ES-I3 (cell line): ENCODE data around the gene CLIP2.
"Not testable (repeated sequence)": the region's sequence is repeated elsewhere in the genome, so short reads cannot be mapped to it uniquely, and the experiment has no call there.

ENCODE experiments used
- H3K36me3 ChIP-seq: 2 replicates; pipeline ENCODE4 v1.6.1; 2013; ENCODE audit warnings: mild to moderate bottlenecking, low read length, control low read depth, moderate library complexity; ENCODE audit not compliant: insufficient read depth
- H3K4me1 ChIP-seq: 2 replicates; pipeline ENCODE4 v1.6.1; 2013; ENCODE audit warnings: mild to moderate bottlenecking, control low read depth, low read length; ENCODE audit not compliant: insufficient read depth
- H3K9ac ChIP-seq: 2 replicates; pipeline ENCODE4 v1.6.1; 2013; ENCODE audit warnings: low read depth, mild to moderate bottlenecking, low read length, moderate library complexity
- H3K9me3 ChIP-seq: 2 replicates; pipeline ENCODE4 v1.6.1; 2013; ENCODE audit warnings: mild to moderate bottlenecking, low read length, moderate library complexity; ENCODE audit not compliant: control insufficient read depth, insufficient read depth

CLIP2 gene

DNA sequence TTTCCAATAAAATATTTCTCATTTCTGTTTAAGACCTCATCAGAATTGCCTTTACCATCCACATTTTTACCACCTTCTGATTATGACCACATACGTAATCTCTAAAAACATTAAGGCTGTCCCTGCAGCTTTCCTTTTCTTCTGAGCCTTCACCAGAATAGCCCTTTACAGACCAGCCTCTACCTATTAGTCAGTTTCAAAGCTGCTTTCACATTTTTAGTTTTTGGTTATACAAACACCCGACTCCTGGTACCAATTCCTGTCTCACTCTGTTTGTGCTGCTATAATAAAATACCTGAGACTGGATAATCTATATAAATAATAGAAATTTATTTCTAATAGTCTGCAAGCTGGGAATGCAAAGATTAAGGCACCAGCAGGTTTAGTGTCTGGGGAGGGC is 149.1 kb downstream of the CLIP2 start:
- Histone ChIP-seq H3K9me3 (peaks cover 5% of the 10 kb centered on the region; the same call in 1 of the 2 replicates), H3K4me1 (no peaks in the 10 kb centered on the region), H3K36me3 (no peaks in the 10 kb centered on the region), H3K9ac (no peak overlapping the region)

DNA sequence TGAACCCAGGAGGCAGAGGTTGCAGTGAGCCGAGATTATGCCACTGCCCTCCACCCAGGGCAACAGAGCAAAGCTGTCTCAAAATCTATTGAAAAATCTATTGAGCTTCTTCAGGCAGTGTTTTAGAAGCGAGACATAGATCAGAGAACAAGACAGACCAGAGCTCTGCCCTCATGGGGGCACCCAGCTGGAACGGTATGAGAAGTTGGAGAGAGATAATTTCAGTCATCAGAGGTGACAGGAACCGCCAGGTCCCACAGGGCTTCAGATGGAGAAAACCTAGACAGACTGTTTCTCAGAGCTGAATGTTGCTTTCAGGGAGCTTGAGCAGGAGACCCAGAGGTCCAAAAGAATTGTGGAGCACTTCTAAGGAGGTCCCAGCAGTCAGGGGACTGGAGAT is 150.3 kb downstream of the CLIP2 start:
- H3K9ac ChIP-seq = no peak overlapping the region
- no peaks in the 10 kb centered on the region for H3K4me1 ChIP-seq
- no peaks in the 10 kb centered on the region for H3K36me3 ChIP-seq
- H3K9me3 ChIP-seq = peaks cover 5% of the 10 kb centered on the region; the same call in 1 of the 2 replicates

DNA sequence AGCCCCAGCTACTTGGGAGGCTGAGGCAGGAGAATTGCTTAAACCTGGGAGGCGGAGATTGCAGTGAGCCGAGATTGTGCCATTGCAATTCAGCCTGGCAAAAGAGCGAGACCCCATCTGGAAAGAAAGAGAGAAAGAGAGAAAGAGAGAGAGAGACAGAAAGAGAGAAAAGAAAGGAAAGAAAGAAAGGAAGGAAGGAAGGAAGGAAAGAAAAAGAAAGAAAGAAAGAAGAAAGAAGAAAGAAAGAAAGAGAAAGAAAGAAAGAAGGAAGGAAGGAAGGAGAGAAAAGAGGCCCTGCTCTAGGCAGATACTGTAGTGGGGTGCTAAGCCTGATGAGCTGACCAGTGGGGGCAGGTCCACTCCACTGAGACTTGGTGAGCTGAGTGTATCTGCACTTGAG is 150.9 kb downstream of the CLIP2 start:
- H3K9ac ChIP-seq, H3K36me3 ChIP-seq, H3K4me1 ChIP-seq, H3K9me3 ChIP-seq: not testable (repeated sequence)

DNA sequence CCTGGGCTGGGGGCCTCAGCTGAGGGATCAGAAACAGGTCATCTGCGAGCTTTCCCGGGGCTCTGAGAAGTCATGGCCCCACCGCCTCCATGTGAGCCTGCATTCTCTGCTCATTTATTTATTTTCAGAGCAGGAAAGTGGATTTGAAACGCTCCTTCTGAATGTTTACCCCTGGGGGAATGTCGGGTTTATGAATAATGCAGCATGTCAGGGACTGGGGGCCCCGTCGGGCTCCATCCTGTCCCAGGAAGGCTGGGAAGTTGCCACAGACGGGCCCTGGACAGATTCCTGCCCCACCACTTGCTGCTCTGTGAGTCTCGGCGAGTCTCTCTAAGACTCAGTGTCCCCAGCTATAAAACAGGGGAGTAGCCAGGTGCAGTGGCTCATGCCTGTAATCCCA is 152.6 kb downstream of the CLIP2 start:
- Histone ChIP-seq H3K36me3 (no peaks in the 10 kb centered on the region), H3K4me1 (no peaks in the 10 kb centered on the region), H3K9ac (no peak overlapping the region), H3K9me3 (peaks cover 5% of the 10 kb centered on the region; the same call in 1 of the 2 replicates)

DNA sequence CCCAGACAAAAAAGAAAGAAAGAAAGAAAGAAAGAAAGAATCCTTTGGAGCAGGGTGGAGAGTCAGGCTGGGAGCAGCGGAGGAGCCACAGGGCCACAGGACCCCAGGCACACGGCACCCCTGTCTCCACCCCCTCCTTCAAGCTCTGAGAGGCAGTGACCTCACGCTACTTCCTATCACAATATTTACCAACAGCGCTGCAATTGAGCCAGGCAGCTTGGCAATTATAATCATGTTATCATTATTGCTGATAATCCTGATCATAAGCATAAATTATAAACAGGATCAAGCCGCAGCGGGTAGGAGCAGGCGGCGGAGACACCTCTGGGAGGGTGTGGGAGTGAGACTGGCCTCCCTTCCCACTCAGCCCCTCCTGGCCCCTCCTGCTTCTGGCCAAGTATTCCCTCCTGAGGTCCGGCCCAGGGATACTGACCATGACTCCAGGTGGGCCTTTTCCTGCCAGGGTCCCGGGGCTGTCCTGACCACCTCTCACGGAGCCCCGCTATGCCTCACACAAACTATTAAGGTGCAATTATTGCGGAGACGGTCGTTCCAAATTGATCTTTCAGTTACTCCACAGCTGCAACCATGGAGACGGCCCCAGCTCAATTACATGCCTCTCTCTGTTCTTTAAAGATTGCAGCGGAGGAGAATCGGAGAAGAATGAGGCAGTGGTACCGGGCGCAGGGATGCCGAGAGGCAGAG is 154.5 kb downstream of the CLIP2 start:
- Histone ChIP-seq H3K36me3 (no peaks in the 10 kb centered on the region), H3K9me3 (no peaks in the 10 kb centered on the region), H3K4me1 (no peaks in the 10 kb centered on the region), H3K9ac (no peak overlapping the region)

DNA sequence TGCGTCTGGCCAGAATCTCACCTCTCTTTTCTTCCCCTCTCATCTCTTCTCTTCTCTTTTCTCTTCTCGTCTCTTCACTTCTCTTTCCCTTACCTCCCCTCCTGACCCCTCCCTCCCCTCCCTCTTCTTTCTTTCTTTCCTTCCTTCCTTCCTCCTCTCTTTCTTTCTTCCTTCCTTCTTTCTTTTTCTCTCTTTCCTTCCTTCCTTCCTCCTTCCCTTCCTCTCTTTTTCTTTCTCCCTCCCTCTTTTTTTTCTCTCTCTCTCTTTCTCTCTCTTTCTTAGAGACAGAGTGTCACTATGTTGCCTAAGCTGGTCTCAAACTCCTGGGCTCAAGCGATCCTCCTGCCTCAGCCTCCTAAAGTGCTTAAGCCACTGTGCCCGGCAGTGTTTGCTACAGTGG is 159.9 kb downstream of the CLIP2 start:
- H3K9ac ChIP-seq = no peak overlapping the region
- H3K36me3 ChIP-seq = no peaks in the 10 kb centered on the region
- H3K9me3 ChIP-seq = no peaks in the 10 kb centered on the region; the same call in 1 of the 2 replicates
- peaks cover 4% of the 10 kb centered on the region; the same call in 1 of the 2 replicates for H3K4me1 ChIP-seq

DNA sequence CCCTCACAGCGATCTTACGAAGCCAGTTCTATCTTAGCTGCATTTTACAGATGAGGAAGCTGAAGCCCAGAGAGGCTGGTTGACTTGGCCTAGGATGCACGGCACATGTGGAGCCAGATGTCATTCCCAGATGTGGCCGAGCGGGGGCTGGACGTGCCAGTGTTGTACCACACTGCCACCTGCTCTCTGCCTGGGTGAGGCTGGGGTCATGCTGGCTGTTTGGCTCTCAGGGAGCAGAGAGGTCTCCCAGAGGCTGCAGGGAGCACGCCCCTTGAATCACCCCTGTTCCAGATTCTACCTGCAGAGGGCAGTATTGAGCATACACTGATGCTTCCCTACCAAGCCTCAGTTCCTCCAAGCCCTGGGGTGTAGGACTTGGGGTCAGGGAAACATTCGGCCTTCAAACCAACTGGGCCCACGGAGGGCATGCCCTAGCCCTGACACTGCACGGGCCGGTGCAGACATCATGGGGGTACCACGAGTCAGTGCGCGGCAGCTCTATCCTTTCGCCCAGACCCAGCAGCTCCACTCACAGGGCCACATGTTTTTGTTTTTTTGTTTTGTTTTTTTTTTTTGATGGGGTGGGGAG is 160.7 kb downstream of the CLIP2 start:
- H3K9ac ChIP-seq = no peak overlapping the region
- no peaks in the 10 kb centered on the region for H3K36me3 ChIP-seq
- H3K9me3 ChIP-seq = no peaks in the 10 kb centered on the region; the same call in 1 of the 2 replicates
- peaks cover 4% of the 10 kb centered on the region for H3K4me1 ChIP-seq

DNA sequence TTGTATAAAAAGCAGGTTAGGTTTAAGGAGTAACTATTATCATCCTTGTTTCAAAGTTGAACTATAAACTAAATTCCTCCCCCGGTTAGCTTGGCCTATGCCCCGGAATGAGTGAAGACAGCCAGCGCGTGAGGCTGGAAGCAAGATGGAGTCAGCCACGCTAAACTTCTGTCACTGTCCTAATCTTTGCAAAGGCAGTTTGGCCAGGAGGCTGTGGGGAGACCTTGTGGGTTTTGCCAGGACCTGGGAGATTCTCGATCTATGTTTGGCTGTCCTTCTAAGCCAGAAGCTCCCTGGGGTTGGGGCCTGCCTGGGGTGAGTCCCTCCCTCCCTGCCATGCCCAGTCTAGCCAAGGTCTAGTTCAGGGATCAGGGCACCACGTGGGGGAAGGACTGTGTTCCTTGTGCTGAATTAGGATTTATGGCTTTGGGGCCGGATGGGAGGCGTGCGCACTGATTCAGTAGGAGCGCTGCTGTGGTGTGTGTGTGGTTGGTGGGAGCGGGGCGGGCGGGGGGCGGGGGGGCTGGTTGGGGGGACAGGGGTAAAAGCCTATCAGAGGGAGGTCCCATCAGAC is 163.6 kb downstream of the CLIP2 start:
- Histone ChIP-seq H3K9me3 (no peaks in the 10 kb centered on the region; the same call in 1 of the 2 replicates), H3K36me3 (no peaks in the 10 kb centered on the region), H3K9ac (peak overlapping the region; percentile 64; the same call in 1 of the 2 replicates), H3K4me1 (peaks cover 4% of the 10 kb centered on the region)

DNA sequence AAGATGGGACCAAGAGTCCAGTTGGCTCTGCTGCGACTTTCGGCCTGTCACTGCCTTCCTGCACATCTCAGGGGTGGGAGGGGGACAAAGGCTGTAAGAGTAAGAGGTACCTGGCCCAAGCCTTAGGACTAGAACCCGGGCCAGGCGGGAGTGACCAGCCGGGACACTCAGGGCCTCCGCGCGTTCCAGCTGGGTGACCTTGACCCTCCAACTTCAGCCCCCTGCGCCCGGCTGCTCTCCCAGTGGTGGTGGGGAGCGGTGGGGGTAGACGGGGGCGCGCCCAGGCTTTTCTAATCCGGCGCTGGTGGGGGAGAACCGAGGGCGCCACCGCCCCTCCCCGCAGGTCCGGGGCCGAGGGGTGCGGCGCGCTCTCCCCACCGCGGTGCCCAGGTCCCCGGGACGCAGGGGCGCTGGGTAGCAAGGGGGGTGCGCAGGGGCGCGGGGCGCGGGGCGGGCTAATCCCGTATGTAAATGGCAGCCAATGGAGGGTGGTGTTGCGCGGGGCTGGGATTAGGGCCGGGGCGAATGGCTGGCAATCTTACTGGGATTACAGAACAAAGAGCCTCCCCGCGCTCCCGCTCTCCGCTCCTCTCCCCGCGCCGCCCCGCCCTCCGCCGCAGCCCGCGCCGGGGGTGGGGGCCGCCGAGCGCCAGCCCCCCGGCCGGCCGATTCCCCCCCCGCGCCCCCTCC is 164.3 kb downstream of the CLIP2 start, which contains the start of gene GTF2IRD1:
Gene GTF2IRD1 (plus strand): TSS at position 585 of the 690 bp plus-strand sequence. CDS start 54,175 bp downstream, outside the sequence.
- peaks cover 4% of the 10 kb centered on the region for H3K4me1 ChIP-seq
- peak within 1 kb of the TSS; percentile 76 for H3K9ac ChIP-seq
- H3K9me3 ChIP-seq = no peaks in the 10 kb centered on the region; the same call in 1 of the 2 replicates
- H3K36me3 ChIP-seq = no peaks in the 10 kb centered on the region

DNA sequence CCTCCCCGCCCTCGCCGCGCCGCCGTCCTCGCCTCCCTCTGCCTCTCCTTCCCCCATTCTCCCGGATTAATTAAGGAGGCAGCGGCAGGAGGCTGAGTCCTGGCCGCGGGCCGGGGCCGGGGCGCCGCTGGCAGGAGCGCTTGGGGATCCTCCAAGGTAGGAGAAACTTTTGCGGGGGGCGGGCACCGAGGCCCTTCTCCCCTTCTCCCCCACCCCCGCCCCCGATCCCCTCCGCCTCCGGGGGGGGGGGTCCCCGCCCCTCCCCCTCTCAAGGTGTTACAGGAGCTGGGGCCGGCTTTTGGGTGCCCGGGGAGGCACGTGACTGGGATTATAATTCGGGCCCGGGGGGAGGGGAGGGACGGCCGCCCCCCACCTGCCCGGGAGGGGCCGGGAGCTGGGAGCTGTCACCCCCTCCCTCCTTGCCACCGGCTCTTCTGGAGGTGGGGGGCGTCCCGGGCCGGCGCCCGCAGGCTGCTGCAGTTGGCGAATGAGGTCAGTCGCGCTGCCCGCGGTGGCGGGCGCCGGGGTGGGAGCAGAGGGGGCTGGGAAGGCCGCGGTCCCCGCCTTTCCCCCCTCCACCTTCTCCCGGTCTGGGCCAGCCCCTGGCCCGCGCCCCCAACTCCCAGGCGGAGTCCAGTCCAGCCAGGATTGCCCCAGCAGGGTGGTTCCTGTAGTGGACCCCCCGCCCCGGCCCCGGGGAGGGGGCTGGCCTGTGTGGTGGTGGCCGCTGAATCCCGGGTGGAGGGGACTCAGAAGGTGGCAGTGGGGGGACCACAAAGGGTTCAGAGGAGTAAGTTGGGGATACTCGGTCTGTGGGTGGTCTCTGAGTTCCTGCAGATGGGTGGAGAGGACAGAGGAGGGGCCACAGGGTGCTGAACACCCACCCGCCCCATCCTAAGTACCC is 165.1 kb downstream of the CLIP2 start:
- H3K9me3 ChIP-seq = no peaks in the 10 kb centered on the region; the same call in 1 of the 2 replicates
- H3K36me3 ChIP-seq = no peaks in the 10 kb centered on the region; the same call in 1 of the 2 replicates
- H3K9ac ChIP-seq = peak overlapping the region; percentile 76
- peaks cover 4% of the 10 kb centered on the region for H3K4me1 ChIP-seq

DNA sequence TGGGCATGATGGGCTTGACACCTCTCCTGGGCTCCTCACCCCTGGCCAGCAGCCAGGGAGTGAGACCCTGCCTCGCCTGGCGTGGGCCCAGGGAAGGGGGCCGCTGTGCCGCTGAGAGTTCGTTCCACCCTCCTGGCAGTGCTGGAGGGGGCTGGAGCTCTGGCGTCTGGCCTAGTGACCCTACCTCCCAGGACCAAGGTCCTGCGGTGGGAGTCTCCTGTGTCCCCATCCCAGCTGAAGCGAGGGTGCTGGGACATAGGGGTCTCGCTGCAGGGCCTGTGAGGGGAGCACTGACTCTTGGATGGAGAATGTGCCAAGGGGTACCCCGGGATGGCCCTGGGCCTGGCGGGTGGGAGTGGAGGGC is 165.7 kb downstream of the CLIP2 start:
- Histone ChIP-seq H3K9me3 (no peaks in the 10 kb centered on the region; the same call in 1 of the 2 replicates), H3K4me1 (peaks cover 4% of the 10 kb centered on the region), H3K36me3 (no peaks in the 10 kb centered on the region; the same call in 1 of the 2 replicates), H3K9ac (peak overlapping the region; percentile 76)

DNA sequence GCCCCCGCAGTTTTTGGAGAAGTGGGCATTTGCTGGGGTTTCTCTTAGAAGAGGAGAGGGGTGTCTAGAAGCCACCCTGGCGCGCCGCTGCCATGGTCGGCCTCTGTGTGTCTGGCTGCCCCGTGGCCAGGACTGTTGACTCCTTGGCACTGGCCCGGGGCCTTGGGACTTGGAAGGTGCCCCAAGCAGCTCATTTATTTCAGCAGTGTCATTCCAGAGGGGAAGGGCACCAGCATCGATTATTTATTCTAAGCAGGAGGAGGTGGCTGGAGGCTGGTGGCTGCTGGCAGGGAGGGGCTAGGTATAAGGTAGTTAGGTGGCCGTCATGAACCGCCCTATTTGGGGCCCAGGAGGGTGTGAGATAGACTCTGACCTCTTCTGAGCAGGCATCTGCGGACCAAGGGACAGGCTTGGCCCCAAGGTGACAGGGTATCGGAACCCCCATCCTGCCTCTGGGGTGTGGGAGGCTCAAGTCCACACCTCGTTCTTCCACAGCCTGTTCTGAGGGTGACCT is 166.1 kb downstream of the CLIP2 start:
- H3K9ac ChIP-seq = peak overlapping the region; percentile 76
- peaks cover 4% of the 10 kb centered on the region for H3K4me1 ChIP-seq
- no peaks in the 10 kb centered on the region; the same call in 1 of the 2 replicates for H3K9me3 ChIP-seq
- H3K36me3 ChIP-seq = no peaks in the 10 kb centered on the region; the same call in 1 of the 2 replicates
